Naive thymus-derived CD4-positive, alpha-beta T cell (primary cell): ENCODE results near the gene CDH23. TPM values are rescaled to one million over a fixed set of nuclear protein-coding genes. Genes with fewer than 3 reads are reported as not detected.
A peak's percentile ranks its signal among the peaks of the same experiment; 100 is the strongest.

ENCODE experiments used
- ATAC-seq: fragments of 150-1000 bp; cut with Tn5 transposase; 2 replicates; pipeline ENCODE4 v1.10.0; 2021; ENCODE audit warnings: mild to moderate bottlenecking, moderate library complexity
- CTCF ChIA-PET: fragments of 350-600 bp; sonication (Branson Sonifier 250); formaldehyde crosslinking; loops from one replicate; lab custom pipeline; 2021; ENCODE audit warnings: antibody characterized with exemption; lab: Charles Lee
- POLR2A ChIA-PET: fragments of 350-600 bp; sonication (Branson Sonifier 250); formaldehyde crosslinking; loops from one replicate; lab custom pipeline; 2021; ENCODE audit warnings: antibody characterized with exemption, inconsistent platforms; lab: Charles Lee
- DNase-seq, 9 donors: peaks; one replicate each; pipeline versions ENCODE4 v3.0.0 to v3.0.0-alpha.2; 2020 to 2022; ENCODE audit warnings: mixed read lengths in 1 of 9
- H3K27ac ChIP-seq: one replicate; pipeline ENCODE4 v1.7.0; 2013; ENCODE audit warnings: mild to moderate bottlenecking, low read depth, low read length, moderate library complexity
- H3K27me3 ChIP-seq, 2 donors: one replicate each; pipeline ENCODE4 v1.7.0; 2013; ENCODE audit warnings: low read length in 2 of 2, mild to moderate bottlenecking in 2 of 2, moderate library complexity in 2 of 2; ENCODE audit not compliant: control insufficient read depth in 2 of 2, insufficient read depth in 2 of 2
- H3K36me3 ChIP-seq, 3 experiments: 1 replicate in 2 of 3; 2 replicates in 1 of 3; pipeline ENCODE4 v1.7.0; 2013; ENCODE audit warnings: low read length in 3 of 3, mild to moderate bottlenecking in 3 of 3, moderate library complexity in 1 of 3; ENCODE audit not compliant: insufficient read depth in 3 of 3, control insufficient read depth in 2 of 3
- H3K4me1 ChIP-seq, 2 donors: one replicate each; pipeline ENCODE4 v1.7.0; 2013; ENCODE audit warnings: low read length in 2 of 2, mild to moderate bottlenecking in 2 of 2, moderate library complexity in 1 of 2; ENCODE audit not compliant: control insufficient read depth in 2 of 2, insufficient read depth in 2 of 2
- H3K4me3 ChIP-seq: 2 replicates; pipeline ENCODE4 v1.7.0; 2013; ENCODE audit warnings: mild to moderate bottlenecking, low read length
- H3K9me3 ChIP-seq, 3 experiments: 1 replicate in 2 of 3; 2 replicates in 1 of 3; pipeline ENCODE4 v1.7.0; 2013; ENCODE audit warnings: low read length in 3 of 3; ENCODE audit not compliant: control insufficient read depth in 2 of 3
- H3K27ac Mint-ChIP-seq, 9 donors: one replicate each; pipeline ENCODE4 v1.8.0; 2020 to 2022; ENCODE audit warnings: mixed read lengths in 9 of 9, mild to moderate bottlenecking in 8 of 9, moderate library complexity in 5 of 9, inconsistent platforms in 2 of 9
- H3K27me3 Mint-ChIP-seq, 5 donors: one replicate each; pipeline ENCODE4 v1.8.0; 2021 to 2022; ENCODE audit warnings: mixed read lengths in 5 of 5, mild to moderate bottlenecking in 1 of 5
- H3K36me3 Mint-ChIP-seq, 5 donors: one replicate each; pipeline ENCODE4 v1.8.0; 2020 to 2022; ENCODE audit warnings: mixed read lengths in 5 of 5, mild to moderate bottlenecking in 3 of 5, inconsistent platforms in 1 of 5
- H3K4me1 Mint-ChIP-seq, 7 donors: one replicate each; pipeline ENCODE4 v1.8.0; 2020 to 2022; ENCODE audit warnings: mixed read lengths in 7 of 7, mild to moderate bottlenecking in 3 of 7, inconsistent platforms in 1 of 7
- H3K4me3 Mint-ChIP-seq, 10 donors: one replicate each; pipeline ENCODE4 v1.8.0; 2020 to 2022; ENCODE audit warnings: mild to moderate bottlenecking in 10 of 10, mixed read lengths in 10 of 10, moderate library complexity in 6 of 10, inconsistent platforms in 2 of 10
- H3K9me3 Mint-ChIP-seq, 11 donors: one replicate each; pipeline ENCODE4 v1.8.0; 2020 to 2022; ENCODE audit warnings: mixed read lengths in 11 of 11, mild to moderate bottlenecking in 4 of 11, inconsistent platforms in 1 of 11, moderate library complexity in 1 of 11
- intact Hi-C, 2 donors: fragments of 100-400 bp; cut with micrococcal nuclease; formaldehyde crosslinking; loops; one replicate each; pipeline ENCODE4 v1.15.1; 2023
- polyA plus RNA-seq, 2 donors: library from polyadenylated mRNA; unstranded; fragments of 300-500 nt; fragmentation: Illumina TruSeq; gene quantifications; one replicate each; pipeline ENCODE4 v1.2.3, GENCODE V29; 2021
- total RNA-seq, 6 experiments: library from RNA in 5 of 6; stranded (reverse) in 5 of 6; gene quantifications; 1 replicate in 5 of 6; 2 replicates in 1 of 6; pipeline ENCODE4 v1.2.3 and lab custom pipeline; 2021 to 2026

Gene CDH23
- total and polyA plus RNA-seq, 7 experiments from 2014 or later, result 1.1 to 18.3 (median 7.9) TPM

DNA sequence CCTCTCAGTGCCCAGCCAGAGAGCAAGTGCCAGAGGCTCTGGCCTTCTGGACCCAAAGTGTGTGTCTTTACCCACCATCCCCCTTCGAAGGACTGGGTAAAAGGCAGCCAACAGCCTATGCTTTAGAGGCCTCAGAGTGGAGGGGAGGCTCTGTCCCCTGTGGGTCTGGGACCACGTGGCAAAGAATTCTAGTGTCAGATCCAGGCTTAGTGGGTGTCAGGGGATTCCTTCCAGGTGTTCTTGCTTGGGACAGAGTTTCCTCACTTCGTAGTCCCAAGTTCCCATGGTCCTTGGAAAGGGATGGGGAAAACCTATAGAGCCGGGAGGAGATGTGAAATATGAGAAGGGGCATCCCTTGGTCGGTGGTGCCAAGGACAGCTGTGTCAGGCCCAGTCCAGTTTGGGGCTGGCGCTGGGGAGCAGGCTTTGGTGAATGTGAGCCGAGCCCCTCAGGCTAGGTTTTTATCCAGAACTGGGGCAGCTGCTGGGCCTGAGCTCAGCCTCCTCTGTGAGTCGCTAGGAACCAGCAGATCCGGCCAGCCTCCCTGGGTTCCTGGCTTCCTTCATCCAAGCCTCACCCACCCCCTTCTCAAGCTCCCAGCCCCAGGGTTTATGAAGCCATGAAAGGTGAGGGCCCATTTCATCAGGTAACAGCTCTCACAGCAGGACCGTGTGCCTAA, 251.7 kb downstream of the CDH23 start:
- DNase-seq (no peak), ATAC-seq (no peak)
- Histone ChIP-seq H3K4me1 (no peaks in the 10 kb centered on the region), H3K36me3 (no peaks in the 10 kb centered on the region), H3K9me3 (no peaks in the 10 kb centered on the region), H3K4me3 (no peak overlapping the region), H3K27me3 (no peaks in the 10 kb centered on the region), H3K27ac (no peak overlapping the region)
- no peaks in the 10 kb centered on the region for H3K9me3 Mint-ChIP-seq
- no peaks in the 10 kb centered on the region for H3K27me3 Mint-ChIP-seq
- POLR2A ChIA-PET, result no interaction called here
- no peaks in the 10 kb centered on the region for H3K36me3 Mint-ChIP-seq
- H3K4me3 Mint-ChIP-seq, result no peak overlapping the region
- no peak overlapping the region for H3K27ac Mint-ChIP-seq
- intact Hi-C loops, result no loop called here
- CTCF ChIA-PET, result no interaction called here
- peaks cover 0 to 3% (median 0%) of the 10 kb centered on the region in 7 donors for H3K4me1 Mint-ChIP-seq

DNA sequence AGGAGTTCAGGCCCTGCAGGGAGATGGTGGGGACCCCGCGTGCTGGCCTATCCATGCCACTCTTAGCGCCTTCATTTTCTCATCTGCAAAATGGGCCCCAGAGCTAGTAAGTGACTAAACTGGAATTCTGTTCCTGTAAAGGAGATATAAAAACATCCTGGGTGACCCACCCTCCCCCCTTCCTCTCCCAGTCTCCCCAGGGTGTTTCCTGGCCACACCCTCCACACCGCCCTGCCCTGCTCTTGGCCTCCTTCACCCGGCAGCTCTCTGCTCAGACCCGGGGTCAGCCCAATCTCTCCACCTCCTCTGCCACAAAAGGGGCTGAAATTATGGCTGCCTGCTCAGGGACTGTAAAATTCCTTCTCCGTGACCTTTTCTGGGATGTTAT, 252.2 kb downstream of the CDH23 start:
- peaks cover 0 to 3% (median 0%) of the 10 kb centered on the region in 7 donors for H3K4me1 Mint-ChIP-seq
- H3K27ac ChIP-seq, result no peak overlapping the region

GRCh38 chr10:71649631-71650030, 252.9 kb downstream of the CDH23 start:
- Histone ChIP-seq H3K36me3 (no peaks in the 10 kb centered on the region), H3K27me3 (no peaks in the 10 kb centered on the region), H3K4me3 (no peak overlapping the region), H3K9me3 (no peaks in the 10 kb centered on the region), H3K27ac (no peak overlapping the region), H3K4me1 (no peaks in the 10 kb centered on the region)
- ChIA-PET POLR2A (no interaction called here), CTCF (interaction anchor here (0.6 kb wide), 1 partner anchor 329 kb away, joined by 3 read pairs; no protein-coding TSS in a partner anchor)
- Mint-ChIP-seq H3K9me3 (no peaks in the 10 kb centered on the region), H3K27me3 (no peaks in the 10 kb centered on the region), H3K4me1 (peaks cover 0 to 3% (median 0%) of the 10 kb centered on the region in 7 donors), H3K27ac (no peak overlapping the region), H3K4me3 (no peak overlapping the region), H3K36me3 (no peaks in the 10 kb centered on the region)
- DNase-seq, result no peak
- no peak for ATAC-seq
- intact Hi-C loops, result no loop called here

More for the DNA sequence above, 252.2 kb downstream of the CDH23 start:
- no peaks in the 10 kb centered on the region for H3K27me3 Mint-ChIP-seq
- H3K27ac Mint-ChIP-seq, result no peak overlapping the region
- no peak for ATAC-seq
- no peaks in the 10 kb centered on the region for H3K27me3 ChIP-seq
- H3K4me3 ChIP-seq, result no peak overlapping the region
- no peak for DNase-seq
- no peaks in the 10 kb centered on the region for H3K4me1 ChIP-seq
- ChIA-PET POLR2A (no interaction called here), CTCF (no interaction called here)
- no peaks in the 10 kb centered on the region for H3K36me3 ChIP-seq
- H3K9me3 ChIP-seq, result no peaks in the 10 kb centered on the region
- H3K4me3 Mint-ChIP-seq, result no peak overlapping the region
- intact Hi-C loops, result no loop called here
- no peaks in the 10 kb centered on the region for H3K9me3 Mint-ChIP-seq
- H3K36me3 Mint-ChIP-seq, result no peaks in the 10 kb centered on the region

- H3K9me3 ChIP-seq, result no peaks in the 10 kb centered on the region
- H3K27me3 ChIP-seq, result no peaks in the 10 kb centered on the region
- Mint-ChIP-seq H3K27me3 (no peaks in the 10 kb centered on the region), H3K4me1 (peaks cover 0 to 3% (median 0%) of the 10 kb centered on the region in 7 donors), H3K27ac (no peak overlapping the region), H3K36me3 (no peaks in the 10 kb centered on the region), H3K4me3 (no peak overlapping the region), H3K9me3 (no peaks in the 10 kb centered on the region)
- H3K4me1 ChIP-seq, result no peaks in the 10 kb centered on the region
- ChIA-PET POLR2A (no interaction called here), CTCF (no interaction called here)
- H3K4me3 ChIP-seq, result no peak overlapping the region
- intact Hi-C loops, result no loop called here
- no peak overlapping the region for H3K27ac ChIP-seq
- ATAC-seq (peak; percentile 26), DNase-seq (no peak)
- H3K36me3 ChIP-seq, result no peaks in the 10 kb centered on the region
Measured at GRCh38 chr10:71650397-71650796, 253.7 kb downstream of the CDH23 start.

DNA sequence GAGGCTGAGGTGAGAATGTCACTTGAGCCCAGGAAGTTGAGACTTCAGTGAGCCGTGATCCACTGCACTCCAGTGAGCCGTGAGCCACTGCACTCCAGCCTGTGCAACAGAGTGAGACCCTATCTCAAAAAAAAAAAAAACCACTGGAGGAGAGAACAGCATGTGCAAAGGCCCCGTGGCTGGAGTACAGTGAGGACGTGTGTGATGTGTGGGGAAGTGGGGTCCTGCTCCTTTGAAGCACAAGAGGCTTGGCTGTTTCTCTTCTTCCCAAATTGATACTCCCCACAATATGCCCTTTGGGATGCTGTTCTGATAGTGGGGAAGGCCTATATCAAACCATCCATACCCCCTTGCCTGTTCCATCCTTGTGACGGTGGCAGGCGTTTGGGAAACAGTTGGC, 254.7 kb downstream of the CDH23 start:
- Mint-ChIP-seq H3K4me1 (peaks cover 0 to 3% (median 0%) of the 10 kb centered on the region in 7 donors), H3K27me3 (no peaks in the 10 kb centered on the region), H3K9me3 (no peaks in the 10 kb centered on the region), H3K4me3 (no peak overlapping the region), H3K36me3 (no peaks in the 10 kb centered on the region), H3K27ac (no peak overlapping the region)
- Histone ChIP-seq H3K36me3 (no peaks in the 10 kb centered on the region), H3K4me3 (no peak overlapping the region), H3K27ac (no peak overlapping the region), H3K27me3 (no peaks in the 10 kb centered on the region), H3K4me1 (no peaks in the 10 kb centered on the region), H3K9me3 (no peaks in the 10 kb centered on the region)
- intact Hi-C loops, result no loop called here
- CTCF ChIA-PET, result no interaction called here
- no peak for ATAC-seq
- POLR2A ChIA-PET, result no interaction called here
- DNase-seq, result no peak

DNA sequence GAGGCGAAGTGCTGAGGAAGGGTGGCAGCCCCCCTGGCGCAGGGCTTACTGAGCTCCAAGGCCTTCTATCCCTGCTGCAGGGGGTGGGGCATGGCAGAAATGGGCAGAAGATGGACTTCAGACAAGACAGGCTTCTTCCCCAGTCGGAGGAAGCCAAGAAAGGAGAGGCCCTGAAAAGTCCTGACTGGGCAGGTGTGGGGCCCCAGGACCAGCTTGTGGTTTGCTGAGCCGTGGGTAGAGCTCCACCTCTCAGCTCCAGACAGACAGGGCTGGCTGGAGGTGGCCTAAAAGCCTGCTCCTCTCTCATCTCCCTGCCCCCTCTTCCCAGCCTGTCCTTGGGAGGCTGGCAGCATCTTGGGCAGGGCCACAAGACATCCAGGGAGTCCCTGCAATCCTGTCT, 255.2 kb downstream of the CDH23 start:
- ATAC-seq, result no peak
- no peaks in the 10 kb centered on the region for H3K36me3 Mint-ChIP-seq
- Histone ChIP-seq H3K36me3 (no peaks in the 10 kb centered on the region), H3K27ac (no peak overlapping the region), H3K4me3 (no peak overlapping the region), H3K27me3 (no peaks in the 10 kb centered on the region), H3K4me1 (no peaks in the 10 kb centered on the region), H3K9me3 (no peaks in the 10 kb centered on the region)
- H3K27me3 Mint-ChIP-seq, result no peaks in the 10 kb centered on the region
- no peaks in the 10 kb centered on the region for H3K9me3 Mint-ChIP-seq
- H3K27ac Mint-ChIP-seq, result no peak overlapping the region
- H3K4me3 Mint-ChIP-seq, result no peak overlapping the region
- ChIA-PET POLR2A (no interaction called here), CTCF (no interaction called here)
- intact Hi-C loops, result no loop called here
- no peak for DNase-seq
- peaks cover 0 to 3% (median 0%) of the 10 kb centered on the region in 7 donors for H3K4me1 Mint-ChIP-seq

DNA sequence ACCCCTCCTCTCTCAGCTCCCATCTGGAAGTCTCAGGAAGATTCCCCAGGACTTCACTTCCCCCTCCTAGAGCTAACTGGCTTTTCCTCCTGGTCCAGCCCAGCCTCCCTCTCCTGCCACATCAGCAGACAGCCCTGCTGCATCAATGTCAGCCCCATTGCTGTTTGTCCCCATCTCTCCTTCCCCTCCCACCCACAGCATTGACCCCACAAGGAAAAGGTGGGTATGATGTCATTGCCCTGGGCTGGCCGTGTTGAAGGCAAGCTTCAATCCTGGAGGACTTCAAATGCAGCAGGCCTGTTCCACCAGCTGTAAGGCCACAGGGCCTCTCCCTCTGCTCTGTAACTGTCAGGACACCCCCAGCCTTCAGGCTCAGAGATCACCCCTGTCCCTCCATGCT, 256.3 kb downstream of the CDH23 start:
- ChIA-PET POLR2A (no interaction called here), CTCF (no interaction called here)
- intact Hi-C loops, result no loop called here
- H3K27me3 ChIP-seq, result no peaks in the 10 kb centered on the region
- Mint-ChIP-seq H3K27ac (peak overlapping the region in 1 of 9 donors; percentile 89), H3K9me3 (no peaks in the 10 kb centered on the region), H3K4me1 (peaks cover 0 to 4% (median 0%) of the 10 kb centered on the region in 7 donors), H3K27me3 (no peaks in the 10 kb centered on the region), H3K36me3 (no peaks in the 10 kb centered on the region), H3K4me3 (no peak overlapping the region)
- H3K36me3 ChIP-seq, result no peaks in the 10 kb centered on the region
- H3K27ac ChIP-seq, result no peak overlapping the region
- DNase-seq (no peak), ATAC-seq (no peak)
- H3K4me3 ChIP-seq, result no peak overlapping the region
- H3K4me1 ChIP-seq, result no peaks in the 10 kb centered on the region
- H3K9me3 ChIP-seq, result no peaks in the 10 kb centered on the region
